Fibroblast of villous mesenchyme (primary cell): ENCODE results near the gene PARP4. TPM values are rescaled to one million over a fixed set of nuclear protein-coding genes. Genes with fewer than 3 reads are reported as not detected.
"Not testable (repeated sequence)": the region's sequence is repeated elsewhere in the genome, so short reads cannot be mapped to it uniquely, and the experiment has no call there.

ENCODE experiments used
- DNase-seq: peaks from one replicate; pipeline ENCODE4 v3.0.0-alpha.2; 2010; ENCODE audit warnings: low read depth
- H3K4me3 ChIP-seq: 2 replicates; pipeline ENCODE4 v1.5.1; 2011; ENCODE audit warnings: low read depth, mild to moderate bottlenecking, low read length
- total RNA-seq: library from RNA; depleted of rRNA; stranded (reverse); fragments of >200 nt; gene quantifications from 2 replicates; pipeline ENCODE4 v1.2.3, GENCODE V29; 2012
- TF ChIP-seq, protein P1 (sequence below): IDR thresholded peaks from 2 replicates; pipeline ENCODE4 v1.5.1; 2012; ENCODE audit warnings: low read depth, mild to moderate bottlenecking, low read length; ENCODE audit not compliant: insufficient read depth

The PARP4 gene
- total RNA-seq, 1 donor, result 50.5 TPM

DNA sequence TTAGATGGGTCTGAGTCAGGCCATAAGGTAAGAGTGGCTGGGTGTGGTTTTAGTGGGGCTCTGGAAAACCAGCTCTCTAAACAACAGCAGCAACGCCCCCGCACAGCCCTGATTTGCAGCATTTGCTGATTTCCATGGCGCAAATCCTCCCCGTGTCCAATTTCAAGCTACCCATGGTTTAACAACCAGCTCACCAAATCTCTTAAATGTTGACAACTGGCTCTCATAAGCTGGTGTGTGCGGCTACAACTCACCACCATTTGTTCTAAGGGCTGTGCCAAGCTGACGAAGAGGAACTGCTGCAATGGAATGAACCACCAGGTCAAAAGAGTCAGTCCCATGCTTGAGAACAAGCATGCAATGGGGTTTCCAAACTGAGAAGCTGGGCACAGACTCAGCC lies 22.9 kb downstream of the PARP4 start:
- no peak for DNase-seq
- TF ChIP-seq, protein P1, sequence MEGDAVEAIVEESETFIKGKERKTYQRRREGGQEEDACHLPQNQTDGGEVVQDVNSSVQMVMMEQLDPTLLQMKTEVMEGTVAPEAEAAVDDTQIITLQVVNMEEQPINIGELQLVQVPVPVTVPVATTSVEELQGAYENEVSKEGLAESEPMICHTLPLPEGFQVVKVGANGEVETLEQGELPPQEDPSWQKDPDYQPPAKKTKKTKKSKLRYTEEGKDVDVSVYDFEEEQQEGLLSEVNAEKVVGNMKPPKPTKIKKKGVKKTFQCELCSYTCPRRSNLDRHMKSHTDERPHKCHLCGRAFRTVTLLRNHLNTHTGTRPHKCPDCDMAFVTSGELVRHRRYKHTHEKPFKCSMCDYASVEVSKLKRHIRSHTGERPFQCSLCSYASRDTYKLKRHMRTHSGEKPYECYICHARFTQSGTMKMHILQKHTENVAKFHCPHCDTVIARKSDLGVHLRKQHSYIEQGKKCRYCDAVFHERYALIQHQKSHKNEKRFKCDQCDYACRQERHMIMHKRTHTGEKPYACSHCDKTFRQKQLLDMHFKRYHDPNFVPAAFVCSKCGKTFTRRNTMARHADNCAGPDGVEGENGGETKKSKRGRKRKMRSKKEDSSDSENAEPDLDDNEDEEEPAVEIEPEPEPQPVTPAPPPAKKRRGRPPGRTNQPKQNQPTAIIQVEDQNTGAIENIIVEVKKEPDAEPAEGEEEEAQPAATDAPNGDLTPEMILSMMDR, result no peak
- no peak overlapping the region for H3K4me3 ChIP-seq

DNA sequence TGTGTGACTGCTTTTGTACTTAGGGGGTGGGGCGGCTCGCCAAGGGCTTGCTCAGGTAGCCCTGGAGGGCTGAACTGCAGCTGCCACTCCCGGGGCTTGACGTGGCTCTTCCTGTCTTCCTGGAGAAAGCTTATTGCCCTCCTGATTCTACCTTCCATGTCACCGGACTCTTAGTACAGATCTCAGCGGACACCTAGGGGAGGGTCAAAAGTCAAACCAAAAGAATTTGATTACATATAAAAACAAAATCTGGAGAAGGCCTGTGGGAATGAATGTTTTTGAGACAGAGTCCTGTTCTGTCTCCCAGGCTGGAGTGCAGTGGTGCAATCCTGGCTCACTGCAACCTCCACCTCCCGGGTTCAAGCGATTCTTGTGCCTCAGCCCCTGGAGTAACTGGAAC lies 24.5 kb downstream of the PARP4 start:
- DNase-seq, result peak; percentile 34
- H3K4me3 ChIP-seq, result not testable (repeated sequence)

DNA sequence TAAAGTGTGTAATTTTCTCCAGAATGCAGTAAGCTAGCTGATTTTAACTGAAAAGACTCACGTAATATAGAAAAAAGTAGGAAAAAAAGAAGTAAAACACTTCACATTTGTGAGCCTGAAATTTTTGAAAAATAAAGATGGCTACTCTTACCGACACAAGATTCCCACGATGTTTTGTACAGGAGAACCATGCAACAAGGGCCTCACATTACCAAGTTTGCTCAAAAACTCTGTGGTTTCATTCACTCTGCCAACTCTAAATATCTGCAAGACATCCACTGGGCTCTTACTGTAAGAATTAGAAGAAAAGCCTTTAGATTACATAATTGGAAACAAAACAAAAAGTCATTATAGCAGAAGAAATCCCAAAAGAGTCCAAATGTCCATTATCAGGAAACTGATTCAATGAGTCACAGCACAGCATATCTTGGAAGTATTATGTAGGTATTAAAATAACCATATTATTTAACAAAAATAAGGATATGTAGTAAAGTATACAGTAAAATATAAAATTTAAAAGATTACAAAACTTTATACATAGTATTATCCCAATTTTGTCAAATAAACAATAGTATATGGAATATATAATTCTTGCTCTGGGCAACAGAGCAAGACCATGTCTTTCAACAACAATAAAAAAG lies 26.4 kb downstream of the PARP4 start:
- DNase-seq, H3K4me3 ChIP-seq: not testable (repeated sequence)

DNA sequence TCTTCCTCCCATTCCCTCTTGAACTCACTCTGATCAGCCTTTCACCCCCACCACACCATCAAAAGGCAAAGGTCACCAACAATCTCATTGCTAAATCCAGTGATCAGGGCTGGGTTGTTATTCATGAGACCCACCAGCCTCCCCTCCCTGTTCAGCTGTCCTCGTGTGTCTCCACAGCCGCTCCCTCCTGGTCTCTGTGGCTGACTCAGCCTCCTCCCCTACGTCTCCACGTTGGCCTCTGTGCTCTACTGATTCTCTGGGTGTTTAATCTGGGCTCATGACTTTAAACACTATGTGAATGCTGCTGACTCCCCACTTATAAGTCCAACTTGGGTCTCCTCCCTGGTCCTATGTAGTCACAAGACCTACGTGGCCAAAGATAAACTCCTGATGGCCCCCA lies 38.9 kb downstream of the PARP4 start:
- TF ChIP-seq, protein P1, result no peak
- H3K4me3 ChIP-seq, result no peak overlapping the region
- DNase-seq, result no peak

DNA sequence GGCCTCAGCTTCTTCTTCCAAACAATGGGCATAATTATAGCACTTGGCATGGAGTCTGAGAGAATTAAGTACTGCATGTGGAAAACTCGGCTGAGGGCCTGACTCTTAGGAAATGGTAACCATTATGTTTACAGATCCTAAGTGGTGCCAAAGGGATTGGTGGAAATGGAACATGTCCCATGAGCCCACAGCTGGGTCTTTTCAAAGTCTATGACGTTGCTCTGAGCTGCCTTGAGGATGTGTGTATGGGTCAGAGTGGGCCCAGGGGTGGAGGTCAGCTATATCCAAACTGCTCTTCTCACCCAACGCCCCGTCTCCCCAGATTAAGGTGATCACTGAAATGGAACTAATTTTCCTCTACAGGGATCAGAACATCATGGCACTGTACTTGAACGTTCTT lies 40.4 kb downstream of the PARP4 start:
- DNase-seq, H3K4me3 ChIP-seq: not testable (repeated sequence)

DNA sequence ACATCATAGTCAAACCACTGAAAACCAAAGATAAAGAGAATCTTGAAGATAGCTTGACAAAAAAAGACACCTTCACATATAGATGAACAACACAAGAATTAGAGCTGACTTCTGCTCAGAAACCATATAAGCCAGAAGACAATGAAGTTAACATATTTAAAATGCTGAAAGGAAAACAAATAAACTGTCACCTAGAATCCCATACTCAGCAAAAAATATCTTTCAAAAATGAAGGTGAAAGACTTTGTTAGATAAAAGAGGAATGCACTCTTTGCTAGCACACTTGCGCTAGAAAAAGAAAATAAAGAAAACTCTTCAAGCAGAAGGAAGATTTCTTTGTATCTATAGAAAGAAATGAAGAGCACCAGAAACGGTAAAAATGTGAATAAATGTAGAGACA lies 49.5 kb downstream of the PARP4 start:
- TF ChIP-seq, protein P1, result no peak
- no peak for DNase-seq
- no peak overlapping the region for H3K4me3 ChIP-seq

DNA sequence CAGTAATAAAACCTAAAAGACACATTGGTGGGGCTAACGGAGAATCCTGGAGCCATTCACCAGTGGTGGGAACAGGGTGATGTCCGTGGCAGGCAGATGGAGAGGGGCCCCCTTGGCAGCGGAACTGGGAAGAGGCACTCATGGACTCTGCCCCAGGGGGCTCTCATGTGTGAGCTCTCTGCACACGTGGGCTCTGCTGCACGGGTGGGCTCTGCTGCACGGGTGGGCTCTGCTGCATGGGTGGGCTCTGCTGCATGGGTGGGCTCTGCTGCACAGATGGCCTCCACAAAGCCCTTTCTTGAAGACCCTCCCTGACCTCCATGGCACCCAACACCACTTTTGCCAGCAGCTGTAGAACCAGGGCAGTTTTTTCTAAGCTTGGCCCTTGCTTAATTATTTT lies 52.3 kb downstream of the PARP4 start:
- H3K4me3 ChIP-seq, result no peak overlapping the region
- TF ChIP-seq, protein P1, result no peak
- DNase-seq, result no peak

DNA sequence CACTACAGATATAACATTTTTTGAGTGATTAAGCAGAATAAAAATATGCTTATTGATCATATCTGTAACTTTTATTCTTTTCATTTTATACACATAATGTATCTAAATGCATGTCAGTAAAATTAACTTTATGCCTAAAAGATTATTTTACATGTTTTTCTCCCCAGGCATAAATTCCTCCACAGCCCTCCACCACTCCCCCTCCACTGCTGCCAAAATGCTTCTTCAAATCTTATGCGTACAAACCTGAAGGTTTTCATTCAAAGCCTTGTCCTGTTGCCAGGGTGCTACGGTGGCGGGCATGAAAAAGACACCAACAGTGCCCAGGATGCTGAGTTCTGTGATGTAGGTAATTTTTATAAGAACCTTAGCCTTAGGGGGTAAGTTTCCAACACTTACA lies 52.9 kb downstream of the PARP4 start:
- no peak overlapping the region for H3K4me3 ChIP-seq
- TF ChIP-seq, protein P1, result no peak
- DNase-seq, result no peak
